HFFc6 (cell line): ENCODE results near the gene SLC4A1AP. TPM values are rescaled to one million over a fixed set of nuclear protein-coding genes. Genes with fewer than 3 reads are reported as not detected.

ENCODE experiments used
- DNase-seq: peaks from one replicate; pipeline ENCODE4 v3.0.0-alpha.2; 2018
- H3K27ac Mint-ChIP-seq: 2 replicates; pipeline ENCODE4 v1.8.0; 2020; ENCODE audit warnings: mild to moderate bottlenecking, mixed read lengths
- H3K27me3 Mint-ChIP-seq: 2 replicates; pipeline ENCODE4 v1.8.0; 2021; ENCODE audit warnings: mild to moderate bottlenecking, moderate library complexity, mixed read lengths; ENCODE audit not compliant: insufficient read depth
- H3K36me3 Mint-ChIP-seq: 2 replicates; pipeline ENCODE4 v1.8.0; 2021; ENCODE audit warnings: low read depth, mixed read lengths
- H3K4me1 Mint-ChIP-seq: 2 replicates; pipeline ENCODE4 v1.8.0; 2020; ENCODE audit warnings: low read depth, mixed read lengths
- H3K4me3 Mint-ChIP-seq: 2 replicates; pipeline ENCODE4 v1.8.0; 2020; ENCODE audit warnings: mild to moderate bottlenecking, moderate library complexity, mixed read lengths
- H3K9me3 Mint-ChIP-seq: 2 replicates; pipeline ENCODE4 v1.8.0; 2020; ENCODE audit warnings: mild to moderate bottlenecking, mixed read lengths
- total RNA-seq, 6 experiments: library from RNA; stranded (reverse); fragmentation: NEBNext Ultra II Directional; extraction: Animal tissue kit (Norgen Biotek cat#: 25700); gene quantifications; 2 replicates in 1 of 6; 3 replicates in 5 of 6; pipeline ENCODE4 v1.2.3, GENCODE V29; 2021
- TF ChIP-seq, protein P1 (sequence below): fragments of 200-600 bp; sonication (generic); IDR thresholded peaks from 2 replicates; pipeline ENCODE4 v1.5.0; 2021; ENCODE audit warnings: antibody characterized with exemption, mild to moderate bottlenecking

SLC4A1AP gene
- total RNA-seq, 6 experiments from 2014 or later, result 23.0 to 27.1 (median 24.5) TPM

DNA sequence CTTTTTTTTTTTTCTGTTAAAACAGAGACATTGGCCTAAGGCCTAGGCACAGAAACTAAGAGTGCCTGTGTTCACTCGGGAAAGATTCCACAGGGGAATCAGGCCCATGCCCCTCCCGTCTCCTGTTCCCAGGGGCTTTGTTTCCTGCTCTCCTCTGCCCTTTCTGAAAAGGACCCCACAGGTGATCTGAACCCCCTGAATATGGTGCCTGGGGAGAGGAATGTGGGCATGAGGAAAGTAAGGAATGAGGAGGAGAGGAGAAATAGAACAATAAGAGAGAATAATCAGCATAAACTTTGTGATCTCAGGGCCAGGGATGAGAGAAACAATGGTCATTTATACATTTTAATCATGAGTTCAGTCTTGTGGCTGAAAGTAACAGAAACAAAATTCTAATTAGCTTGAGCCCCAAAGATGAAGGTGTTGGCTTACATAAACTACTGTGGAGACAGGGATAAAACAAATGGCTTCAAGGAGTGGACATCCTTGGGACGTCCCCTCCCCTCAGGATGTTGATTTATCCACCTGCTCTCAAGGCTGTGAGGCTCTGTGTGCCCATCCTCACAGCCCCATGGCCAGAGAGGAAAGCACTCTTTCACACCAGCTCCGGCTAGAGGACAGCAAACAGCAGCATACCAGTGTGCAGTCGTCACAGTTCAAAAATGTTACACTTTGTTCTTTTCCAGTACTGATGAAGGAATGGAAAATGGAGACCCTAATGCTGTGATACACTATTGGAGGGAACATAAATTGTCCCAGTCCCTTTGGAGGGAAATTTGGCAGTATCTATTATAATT lies 61.4 kb downstream of the SLC4A1AP start:
- Mint-ChIP-seq H3K36me3 (no peaks in the 10 kb centered on the region), H3K27me3 (peaks cover 1% of the 10 kb centered on the region; the same call in 1 of the 2 replicates), H3K9me3 (no peaks in the 10 kb centered on the region), H3K27ac (peak overlapping the region; percentile 65), H3K4me3 (peak overlapping the region; percentile 36; the same call in 1 of the 2 replicates), H3K4me1 (peaks cover 50% of the 10 kb centered on the region)
- TF ChIP-seq, protein P1, sequence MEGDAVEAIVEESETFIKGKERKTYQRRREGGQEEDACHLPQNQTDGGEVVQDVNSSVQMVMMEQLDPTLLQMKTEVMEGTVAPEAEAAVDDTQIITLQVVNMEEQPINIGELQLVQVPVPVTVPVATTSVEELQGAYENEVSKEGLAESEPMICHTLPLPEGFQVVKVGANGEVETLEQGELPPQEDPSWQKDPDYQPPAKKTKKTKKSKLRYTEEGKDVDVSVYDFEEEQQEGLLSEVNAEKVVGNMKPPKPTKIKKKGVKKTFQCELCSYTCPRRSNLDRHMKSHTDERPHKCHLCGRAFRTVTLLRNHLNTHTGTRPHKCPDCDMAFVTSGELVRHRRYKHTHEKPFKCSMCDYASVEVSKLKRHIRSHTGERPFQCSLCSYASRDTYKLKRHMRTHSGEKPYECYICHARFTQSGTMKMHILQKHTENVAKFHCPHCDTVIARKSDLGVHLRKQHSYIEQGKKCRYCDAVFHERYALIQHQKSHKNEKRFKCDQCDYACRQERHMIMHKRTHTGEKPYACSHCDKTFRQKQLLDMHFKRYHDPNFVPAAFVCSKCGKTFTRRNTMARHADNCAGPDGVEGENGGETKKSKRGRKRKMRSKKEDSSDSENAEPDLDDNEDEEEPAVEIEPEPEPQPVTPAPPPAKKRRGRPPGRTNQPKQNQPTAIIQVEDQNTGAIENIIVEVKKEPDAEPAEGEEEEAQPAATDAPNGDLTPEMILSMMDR, result no peak
- peak; percentile 40 for DNase-seq

DNA sequence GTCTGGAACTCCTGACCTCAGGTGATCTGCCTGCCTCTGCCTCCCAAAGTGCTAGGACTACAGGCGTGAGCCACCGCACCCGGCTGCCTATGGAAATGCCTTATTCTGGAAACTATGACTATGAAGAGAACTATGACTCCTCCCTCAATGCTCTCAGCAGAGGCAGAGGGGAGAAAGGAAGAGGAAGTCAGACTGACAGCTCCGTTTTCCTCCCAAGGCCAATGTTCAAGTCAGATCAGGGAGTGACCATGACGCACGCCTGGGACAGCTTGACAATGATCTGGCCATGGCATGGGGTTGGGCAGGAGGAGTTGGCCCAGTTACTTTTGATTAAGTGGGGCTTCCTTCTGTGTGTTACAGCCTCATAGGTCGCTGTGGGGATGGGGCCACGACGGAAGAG lies 63.6 kb downstream of the SLC4A1AP start:
- no peaks in the 10 kb centered on the region for H3K36me3 Mint-ChIP-seq
- no peak for DNase-seq
- no peaks in the 10 kb centered on the region for H3K9me3 Mint-ChIP-seq
- TF ChIP-seq, protein P1, result no peak
- H3K4me1 Mint-ChIP-seq, result peaks cover 35% of the 10 kb centered on the region
- H3K4me3 Mint-ChIP-seq, result no peak overlapping the region
- peaks cover 1% of the 10 kb centered on the region; the same call in 1 of the 2 replicates for H3K27me3 Mint-ChIP-seq
- H3K27ac Mint-ChIP-seq, result no peak overlapping the region

DNA sequence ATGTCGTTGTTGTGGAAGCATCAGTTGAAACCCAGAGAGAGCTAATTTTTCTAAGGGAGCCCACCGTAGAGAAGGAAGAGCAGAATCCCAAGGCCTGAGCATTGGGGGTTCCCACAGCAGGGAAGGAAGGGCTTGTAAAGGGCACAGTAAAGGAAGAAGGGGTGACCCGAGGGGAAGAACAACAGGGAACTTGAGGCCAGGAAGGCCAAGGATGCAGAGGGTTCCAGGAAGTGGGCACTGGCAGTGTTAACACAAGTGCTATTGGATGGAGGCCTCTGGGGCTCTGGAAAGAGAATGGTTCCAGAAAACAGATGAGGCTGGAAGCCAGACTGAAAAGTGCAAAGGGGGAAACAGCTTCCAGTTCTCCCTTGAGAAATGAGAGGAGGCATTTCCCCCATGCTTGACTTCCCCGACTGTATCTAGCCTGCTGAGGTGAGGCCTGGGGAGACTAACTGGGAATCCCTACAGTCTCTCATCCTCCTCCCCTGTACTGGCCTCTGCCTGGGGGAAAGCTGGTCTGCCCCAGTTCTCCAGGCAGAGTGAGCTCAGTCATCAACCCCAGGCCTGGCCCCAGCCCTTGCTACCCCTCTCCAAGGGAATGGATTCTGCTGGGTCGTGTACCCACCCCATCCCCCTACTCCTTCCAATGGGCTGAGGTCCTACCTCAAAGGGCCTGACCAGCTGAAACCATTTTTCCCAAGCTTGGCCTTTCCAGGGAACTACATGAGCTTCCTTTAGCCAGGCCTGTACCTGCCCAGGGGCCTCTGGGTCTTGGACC lies 64.6 kb downstream of the SLC4A1AP start:
- peaks cover 1% of the 10 kb centered on the region; the same call in 1 of the 2 replicates for H3K27me3 Mint-ChIP-seq
- no peaks in the 10 kb centered on the region for H3K9me3 Mint-ChIP-seq
- DNase-seq, result no peak
- no peaks in the 10 kb centered on the region for H3K36me3 Mint-ChIP-seq
- peaks cover 31% of the 10 kb centered on the region for H3K4me1 Mint-ChIP-seq
- H3K4me3 Mint-ChIP-seq, result no peak overlapping the region
- H3K27ac Mint-ChIP-seq, result no peak overlapping the region
- TF ChIP-seq, protein P1, result no peak

DNA sequence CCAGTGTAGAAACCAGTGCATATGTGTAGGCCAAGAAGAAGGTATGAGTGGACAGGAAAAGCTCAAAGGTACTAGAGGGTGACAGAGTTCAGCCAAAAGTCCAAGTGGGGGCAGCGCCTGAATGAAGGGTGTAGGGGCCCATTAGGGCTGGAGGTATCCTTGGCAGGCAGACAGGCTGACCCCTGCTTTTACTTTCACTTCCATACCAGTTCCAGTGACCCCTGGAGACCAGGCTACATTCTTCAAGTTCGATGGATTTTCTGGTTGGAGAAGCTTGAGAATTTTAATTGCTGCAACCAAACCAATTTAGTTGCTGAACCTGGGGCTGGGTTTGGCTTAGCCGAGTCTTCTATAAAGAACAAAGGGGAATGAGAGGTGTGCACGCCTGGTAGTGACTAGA lies 65.5 kb downstream of the SLC4A1AP start:
- Mint-ChIP-seq H3K9me3 (no peaks in the 10 kb centered on the region), H3K4me3 (no peak overlapping the region), H3K4me1 (peaks cover 22% of the 10 kb centered on the region), H3K36me3 (no peaks in the 10 kb centered on the region), H3K27me3 (peaks cover 1% of the 10 kb centered on the region; the same call in 1 of the 2 replicates), H3K27ac (no peak overlapping the region)
- TF ChIP-seq, protein P1, result no peak
- DNase-seq, result no peak

DNA sequence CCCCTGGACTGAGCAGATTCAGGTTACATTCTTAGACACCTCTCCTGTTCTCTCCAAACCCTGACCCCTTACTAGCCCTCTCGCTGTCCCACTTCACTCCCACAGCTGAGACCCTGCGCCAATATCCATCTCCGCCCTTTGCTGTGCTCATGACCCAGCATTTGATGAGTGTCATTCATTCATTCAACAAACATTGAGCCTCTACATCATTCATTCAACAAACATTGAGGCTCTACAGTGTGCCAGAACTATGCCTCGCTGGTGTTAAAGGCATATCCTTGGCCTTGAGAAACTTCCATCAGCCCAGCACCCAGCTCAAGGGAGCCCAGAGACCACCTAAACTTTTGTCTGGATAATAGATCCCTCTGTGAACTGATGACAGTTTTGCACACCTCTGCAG lies 65.9 kb downstream of the SLC4A1AP start:
- H3K4me1 Mint-ChIP-seq, result peaks cover 21% of the 10 kb centered on the region
- TF ChIP-seq, protein P1, result no peak
- H3K27me3 Mint-ChIP-seq, result peaks cover 1% of the 10 kb centered on the region; the same call in 1 of the 2 replicates
- no peaks in the 10 kb centered on the region for H3K36me3 Mint-ChIP-seq
- H3K9me3 Mint-ChIP-seq, result no peaks in the 10 kb centered on the region
- H3K27ac Mint-ChIP-seq, result no peak overlapping the region
- no peak overlapping the region for H3K4me3 Mint-ChIP-seq
- no peak for DNase-seq
